Left ventricle myocardium inferior (tissue), 1 donor: ENCODE data around the gene SHISAL1. TPM values are rescaled to one million over a fixed set of nuclear protein-coding genes. Genes with fewer than 3 reads are reported as not detected.
"Not testable (repeated sequence)": the region's sequence is repeated elsewhere in the genome, so short reads cannot be mapped to it uniquely, and the experiment has no call there.

ENCODE experiments used
- DNase-seq: peaks from one replicate; pipeline ENCODE4 v3.0.0-alpha.2; 2020
- H3K27ac ChIP-seq: fragments of 200-600 bp; replicated peaks from 2 replicates; pipeline ENCODE4 v1.8.0; 2021
- H3K27me3 ChIP-seq: fragments of 200-600 bp; 2 replicates; pipeline ENCODE4 v1.8.0; 2021; ENCODE audit warnings: low read depth
- H3K36me3 ChIP-seq: fragments of 200-600 bp; 2 replicates; pipeline ENCODE4 v1.8.0; 2021
- H3K4me1 ChIP-seq: fragments of 200-600 bp; 2 replicates; pipeline ENCODE4 v1.8.0; 2021
- H3K4me3 ChIP-seq: fragments of 200-600 bp; 2 replicates; pipeline ENCODE4 v1.8.0; 2021; ENCODE audit warnings: mild to moderate bottlenecking, moderate library complexity
- H3K9me3 ChIP-seq: fragments of 200-600 bp; replicated peaks from 2 replicates; pipeline ENCODE4 v1.8.0; 2021
- CTCF ChIP-seq: fragments of 200-600 bp; IDR thresholded peaks from 2 replicates; pipeline ENCODE4 v1.8.0; 2021; ENCODE audit warnings: antibody characterized with exemption, mild to moderate bottlenecking, borderline replicate concordance
- intact Hi-C: fragments of 100-400 bp; cut with micrococcal nuclease; formaldehyde crosslinking; loops from one replicate; pipeline ENCODE4 v1.11.0; 2022
- total RNA-seq: library from RNA; stranded (reverse); fragmentation: NEBNext Ultra II Directional; extraction: Animal tissue kit (Norgen Biotek cat#: 25700); gene quantifications from one replicate; pipeline ENCODE4 v1.2.1, GENCODE V29; 2021
- donor health status: DM: no; HTN: yes; CAD: no; lungs with severe emphysema.

Gene SHISAL1
- total RNA-seq, 1 donor from 2014 or later: 1.3 TPM

DNA sequence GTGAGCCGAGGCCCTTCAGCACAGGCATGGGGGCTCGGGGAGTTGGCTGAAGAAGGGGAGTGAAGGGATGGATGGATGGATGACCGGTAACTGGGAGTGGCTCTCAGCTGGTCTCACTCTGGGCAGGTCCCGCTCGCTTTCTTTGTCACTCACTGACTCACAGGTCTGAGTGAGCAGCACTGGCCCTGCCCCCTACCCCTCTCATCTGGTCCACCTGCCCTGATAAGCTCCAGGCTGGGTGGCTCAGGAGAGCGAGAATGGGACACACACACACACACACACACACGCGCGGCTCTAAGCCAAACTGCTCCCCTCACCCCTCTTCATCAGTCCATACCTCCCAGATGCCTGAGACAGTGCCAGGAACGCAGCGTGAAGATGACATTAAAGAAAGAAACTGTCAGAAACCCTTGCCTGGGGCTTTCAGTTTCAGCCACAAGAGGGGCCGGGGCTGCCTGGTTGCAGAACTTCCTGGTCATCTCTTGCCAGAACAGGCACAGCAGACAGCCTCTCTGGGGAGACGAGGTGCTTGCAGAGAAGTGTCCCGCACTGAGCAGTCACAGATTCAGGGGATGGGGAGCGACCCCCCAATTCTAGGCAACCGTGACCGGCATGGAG is 16.5 kb upstream of the SHISAL1 start:
- no peaks in the 10 kb centered on the region for H3K36me3 ChIP-seq
- H3K27ac ChIP-seq: no peak overlapping the region
- intact Hi-C loops: no loop called here
- no peak for DNase-seq
- no peak for TF ChIP-seq CTCF
- no peaks in the 10 kb centered on the region for H3K9me3 ChIP-seq
- no peak overlapping the region for H3K4me3 ChIP-seq
- H3K27me3 ChIP-seq: peaks cover 59% of the 10 kb centered on the region
- peaks cover 29% of the 10 kb centered on the region for H3K4me1 ChIP-seq

- no peak overlapping the region for H3K4me3 ChIP-seq
- H3K4me1 ChIP-seq: peaks cover 29% of the 10 kb centered on the region
- no peak for TF ChIP-seq CTCF
- H3K36me3 ChIP-seq: no peaks in the 10 kb centered on the region
- intact Hi-C loops: no loop called here
- no peak for DNase-seq
- no peaks in the 10 kb centered on the region for H3K9me3 ChIP-seq
- H3K27ac ChIP-seq: no peak overlapping the region
- peaks cover 54% of the 10 kb centered on the region for H3K27me3 ChIP-seq
Measured at GRCh38 chr22:44328762-44329161, 16.0 kb upstream of the SHISAL1 start.

- Histone ChIP-seq H3K27me3 (peaks cover 49% of the 10 kb centered on the region), H3K4me3 (no peak overlapping the region), H3K27ac (no peak overlapping the region), H3K36me3 (no peaks in the 10 kb centered on the region), H3K9me3 (no peaks in the 10 kb centered on the region), H3K4me1 (peaks cover 29% of the 10 kb centered on the region)
- no peak for TF ChIP-seq CTCF
- intact Hi-C loops: no loop called here
- DNase-seq: no peak
Measured at GRCh38 chr22:44328326-44328725, 15.6 kb upstream of the SHISAL1 start.

DNA sequence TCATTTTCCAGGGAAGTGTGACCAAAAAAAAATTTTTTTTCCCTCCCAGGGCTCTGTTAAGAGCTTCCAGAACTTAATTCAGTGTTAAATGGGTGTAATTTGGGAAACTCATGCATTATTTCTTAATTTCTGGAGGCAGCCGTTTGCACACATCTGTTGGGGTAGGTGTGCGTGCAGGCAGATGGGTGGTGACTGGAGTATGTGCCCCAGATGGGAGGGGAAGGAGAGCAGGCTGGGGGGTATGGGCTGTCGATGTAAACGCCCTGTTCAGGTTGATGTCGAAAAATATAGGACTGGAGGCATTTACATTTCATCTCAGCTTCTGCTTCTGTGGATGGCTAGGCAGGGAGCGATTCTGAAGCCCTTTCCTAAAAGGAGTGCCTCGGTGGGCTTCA is 13.7 kb upstream of the SHISAL1 start:
- H3K4me1 ChIP-seq: peaks cover 25% of the 10 kb centered on the region
- H3K27ac ChIP-seq: peak overlapping the region; percentile 63
- intact Hi-C loops: no loop called here
- H3K9me3 ChIP-seq: no peaks in the 10 kb centered on the region
- TF ChIP-seq CTCF: no peak
- peak overlapping the region; percentile 67 for H3K4me3 ChIP-seq
- H3K36me3 ChIP-seq: no peaks in the 10 kb centered on the region
- H3K27me3 ChIP-seq: peaks cover 34% of the 10 kb centered on the region
- DNase-seq: no peak

GRCh38 chr22:44325718-44326490 is 13.2 kb upstream of the SHISAL1 start:
- no peak for DNase-seq
- Histone ChIP-seq H3K4me3 (peak overlapping the region; percentile 67), H3K4me1 (peaks cover 19% of the 10 kb centered on the region), H3K36me3 (no peaks in the 10 kb centered on the region), H3K27ac (peak overlapping the region; percentile 63), H3K27me3 (peaks cover 29% of the 10 kb centered on the region), H3K9me3 (no peaks in the 10 kb centered on the region)
- peak; percentile 39 for TF ChIP-seq CTCF
- intact Hi-C loops: no loop called here

- intact Hi-C loops, H3K9me3 ChIP-seq, H3K27ac ChIP-seq, H3K4me3 ChIP-seq, DNase-seq, H3K36me3 ChIP-seq, H3K27me3 ChIP-seq: not testable (repeated sequence)
- H3K4me1 ChIP-seq: peaks cover 15% of the 10 kb centered on the region
Measured at GRCh38 chr22:44323140-44323790, 10.5 kb upstream of the SHISAL1 start.
